ENCODE measurements around the gene SRRM4. TPM values are rescaled to one million over a fixed set of nuclear protein-coding genes. Genes with fewer than 3 reads are reported as not detected.

Gene SRRM4
- total RNA-seq, 1 donor from 2014 or later: not detected

- Mint-ChIP-seq H3K27me3 (ENCODE audit: low read depth) (peaks cover 25% of the 10 kb centered on the region), H3K27ac (ENCODE audit: unreplicated experiment) (no peak overlapping the region), H3K36me3 (ENCODE audit: low read depth) (no peaks in the 10 kb centered on the region), H3K9me3 (ENCODE audit: low read depth) (no peaks in the 10 kb centered on the region), H3K4me1 (ENCODE audit: low read depth) (no peaks in the 10 kb centered on the region), H3K4me3 (ENCODE audit: unreplicated experiment) (no peak overlapping the region)
- TF ChIP-seq, protein P1, sequence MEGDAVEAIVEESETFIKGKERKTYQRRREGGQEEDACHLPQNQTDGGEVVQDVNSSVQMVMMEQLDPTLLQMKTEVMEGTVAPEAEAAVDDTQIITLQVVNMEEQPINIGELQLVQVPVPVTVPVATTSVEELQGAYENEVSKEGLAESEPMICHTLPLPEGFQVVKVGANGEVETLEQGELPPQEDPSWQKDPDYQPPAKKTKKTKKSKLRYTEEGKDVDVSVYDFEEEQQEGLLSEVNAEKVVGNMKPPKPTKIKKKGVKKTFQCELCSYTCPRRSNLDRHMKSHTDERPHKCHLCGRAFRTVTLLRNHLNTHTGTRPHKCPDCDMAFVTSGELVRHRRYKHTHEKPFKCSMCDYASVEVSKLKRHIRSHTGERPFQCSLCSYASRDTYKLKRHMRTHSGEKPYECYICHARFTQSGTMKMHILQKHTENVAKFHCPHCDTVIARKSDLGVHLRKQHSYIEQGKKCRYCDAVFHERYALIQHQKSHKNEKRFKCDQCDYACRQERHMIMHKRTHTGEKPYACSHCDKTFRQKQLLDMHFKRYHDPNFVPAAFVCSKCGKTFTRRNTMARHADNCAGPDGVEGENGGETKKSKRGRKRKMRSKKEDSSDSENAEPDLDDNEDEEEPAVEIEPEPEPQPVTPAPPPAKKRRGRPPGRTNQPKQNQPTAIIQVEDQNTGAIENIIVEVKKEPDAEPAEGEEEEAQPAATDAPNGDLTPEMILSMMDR (IDR thresholded peaks at IDR 0.05): no peak
- DNase-seq (ENCODE audit: low spot score): no peak
These were observed 137.3 kb downstream of the SRRM4 start for GRCh38 chr12:119118625-119119024.

DNA sequence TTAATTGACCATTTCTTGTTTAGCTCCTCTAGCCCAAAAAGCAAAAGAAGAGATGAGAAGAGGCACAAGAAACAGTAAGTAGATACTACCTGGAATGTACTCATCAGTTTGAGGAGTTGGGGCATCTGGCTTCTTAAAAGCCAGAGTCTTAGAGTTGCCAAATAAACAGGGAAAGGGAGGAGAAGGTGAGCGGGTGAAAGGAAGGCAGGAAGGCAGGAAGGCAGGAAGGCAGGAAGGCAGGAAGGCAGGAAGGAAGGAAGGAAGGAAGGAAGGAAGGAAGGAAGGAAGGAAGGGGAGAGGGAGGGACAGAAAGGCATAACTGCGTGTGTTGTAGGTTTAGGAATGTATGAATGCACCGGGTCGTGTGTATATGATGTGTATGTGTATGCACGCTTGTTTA lies 140.7 kb downstream of the SRRM4 start:
- H3K4me1 Mint-ChIP-seq (ENCODE audit: low read depth): no peaks in the 10 kb centered on the region
- H3K4me3 Mint-ChIP-seq (ENCODE audit: unreplicated experiment): no peak overlapping the region
- H3K9me3 Mint-ChIP-seq (ENCODE audit: low read depth): no peaks in the 10 kb centered on the region
- TF ChIP-seq, protein P1 (IDR thresholded peaks at IDR 0.05): no peak
- no peaks in the 10 kb centered on the region for H3K36me3 Mint-ChIP-seq (ENCODE audit: low read depth)
- no peak overlapping the region for H3K27ac Mint-ChIP-seq (ENCODE audit: unreplicated experiment)
- no peak for DNase-seq (ENCODE audit: low spot score)
- H3K27me3 Mint-ChIP-seq (ENCODE audit: low read depth): peaks cover 22% of the 10 kb centered on the region

DNA sequence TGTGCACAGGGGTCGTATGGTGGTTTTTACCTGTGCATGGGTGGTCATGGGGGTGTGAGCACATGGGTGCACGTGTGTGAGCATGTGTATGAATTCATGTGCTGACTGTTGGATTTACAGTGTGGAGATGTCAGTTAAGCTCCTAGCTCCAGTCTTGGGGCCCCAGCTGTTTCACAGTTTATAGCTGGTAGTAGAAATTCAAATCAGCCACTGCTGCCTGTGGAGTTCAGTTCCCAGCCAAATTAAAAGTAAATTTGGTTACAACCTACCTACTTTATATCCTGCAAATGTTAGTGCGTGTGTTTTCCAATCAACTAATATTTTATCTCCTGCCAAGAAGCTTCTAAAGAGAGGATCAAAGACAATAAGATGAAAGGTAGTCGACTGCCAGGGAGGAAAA lies 141.4 kb downstream of the SRRM4 start:
- Mint-ChIP-seq H3K27me3 (ENCODE audit: low read depth) (peaks cover 20% of the 10 kb centered on the region), H3K4me3 (ENCODE audit: unreplicated experiment) (no peak overlapping the region), H3K36me3 (ENCODE audit: low read depth) (no peaks in the 10 kb centered on the region), H3K4me1 (ENCODE audit: low read depth) (no peaks in the 10 kb centered on the region), H3K9me3 (ENCODE audit: low read depth) (no peaks in the 10 kb centered on the region), H3K27ac (ENCODE audit: unreplicated experiment) (no peak overlapping the region)
- TF ChIP-seq, protein P1 (IDR thresholded peaks at IDR 0.05): no peak
- DNase-seq (ENCODE audit: low spot score): no peak

DNA sequence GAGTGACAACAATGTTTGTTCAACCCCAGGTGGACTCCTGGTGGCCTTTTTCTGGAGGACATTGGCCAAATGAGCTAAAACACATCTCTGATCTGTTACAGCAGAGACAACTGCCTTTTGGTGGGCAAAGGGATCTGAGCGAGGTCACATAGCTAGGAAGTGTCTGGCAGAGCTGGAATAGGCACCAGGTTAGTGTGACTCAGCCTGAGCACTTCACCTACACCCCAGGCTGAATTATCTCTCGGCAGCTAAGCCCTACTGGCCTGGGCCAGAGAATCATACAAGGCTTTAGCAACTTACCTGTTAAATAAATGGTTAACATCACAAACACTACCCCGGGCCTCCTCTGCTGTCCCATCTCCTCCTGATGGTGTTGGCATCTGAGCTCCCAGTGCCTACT lies 147.2 kb downstream of the SRRM4 start:
- Mint-ChIP-seq H3K27ac (ENCODE audit: unreplicated experiment) (no peak overlapping the region), H3K4me1 (ENCODE audit: low read depth) (no peaks in the 10 kb centered on the region), H3K4me3 (ENCODE audit: unreplicated experiment) (no peak overlapping the region), H3K36me3 (ENCODE audit: low read depth) (no peaks in the 10 kb centered on the region), H3K9me3 (ENCODE audit: low read depth) (peaks cover 7% of the 10 kb centered on the region), H3K27me3 (ENCODE audit: low read depth) (peaks cover 3% of the 10 kb centered on the region)
- TF ChIP-seq, protein P1 (IDR thresholded peaks at IDR 0.05): no peak
- DNase-seq (ENCODE audit: low spot score): no peak

DNA sequence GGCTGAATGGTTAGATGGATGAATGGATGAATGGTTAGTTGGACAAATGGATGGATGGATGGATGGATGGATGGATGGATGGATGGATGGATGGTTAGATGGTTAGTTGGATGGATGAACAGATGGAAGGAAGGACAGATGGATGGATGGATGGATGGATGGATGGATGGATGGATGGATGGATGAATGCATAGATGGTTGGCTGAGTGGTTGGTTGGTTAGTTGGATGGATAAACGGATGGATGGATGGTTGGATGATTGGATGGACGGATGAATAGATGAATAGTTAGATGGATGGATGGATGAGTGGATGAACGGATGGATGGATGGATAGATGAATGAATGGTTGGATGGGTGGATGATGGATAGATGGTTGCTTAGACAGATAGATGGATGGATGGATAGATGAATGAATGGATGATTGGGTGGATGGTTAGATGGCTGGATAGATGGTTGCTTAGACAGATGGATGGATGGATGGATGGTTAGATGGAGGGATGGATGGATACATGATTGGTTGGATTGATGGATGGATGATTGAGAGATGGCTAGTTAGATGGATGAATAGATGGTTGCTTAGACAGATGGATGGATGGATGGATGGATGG lies 148.6 kb downstream of the SRRM4 start:
- no peak overlapping the region for H3K27ac Mint-ChIP-seq (ENCODE audit: unreplicated experiment)
- H3K4me3 Mint-ChIP-seq (ENCODE audit: unreplicated experiment): no peak overlapping the region
- DNase-seq (ENCODE audit: low spot score): no peak
- TF ChIP-seq, protein P1 (IDR thresholded peaks at IDR 0.05): no peak
- H3K4me1 Mint-ChIP-seq (ENCODE audit: low read depth): no peaks in the 10 kb centered on the region
- peaks cover 3% of the 10 kb centered on the region for H3K27me3 Mint-ChIP-seq (ENCODE audit: low read depth)
- H3K9me3 Mint-ChIP-seq (ENCODE audit: low read depth): peaks cover 7% of the 10 kb centered on the region
- no peaks in the 10 kb centered on the region for H3K36me3 Mint-ChIP-seq (ENCODE audit: low read depth)

Data from chondrocyte (in vitro differentiated cells).